ENCODE measurements around the gene AMDHD2. TPM values are rescaled to one million over a fixed set of nuclear protein-coding genes. Genes with fewer than 3 reads are reported as not detected.

The AMDHD2 gene
- total and polyA plus RNA-seq, 2 of the 13 experiments (the other 11 are each of a cell fraction or from before 2014, with no cell fraction given): 33.5 to 39.1 TPM

DNA sequence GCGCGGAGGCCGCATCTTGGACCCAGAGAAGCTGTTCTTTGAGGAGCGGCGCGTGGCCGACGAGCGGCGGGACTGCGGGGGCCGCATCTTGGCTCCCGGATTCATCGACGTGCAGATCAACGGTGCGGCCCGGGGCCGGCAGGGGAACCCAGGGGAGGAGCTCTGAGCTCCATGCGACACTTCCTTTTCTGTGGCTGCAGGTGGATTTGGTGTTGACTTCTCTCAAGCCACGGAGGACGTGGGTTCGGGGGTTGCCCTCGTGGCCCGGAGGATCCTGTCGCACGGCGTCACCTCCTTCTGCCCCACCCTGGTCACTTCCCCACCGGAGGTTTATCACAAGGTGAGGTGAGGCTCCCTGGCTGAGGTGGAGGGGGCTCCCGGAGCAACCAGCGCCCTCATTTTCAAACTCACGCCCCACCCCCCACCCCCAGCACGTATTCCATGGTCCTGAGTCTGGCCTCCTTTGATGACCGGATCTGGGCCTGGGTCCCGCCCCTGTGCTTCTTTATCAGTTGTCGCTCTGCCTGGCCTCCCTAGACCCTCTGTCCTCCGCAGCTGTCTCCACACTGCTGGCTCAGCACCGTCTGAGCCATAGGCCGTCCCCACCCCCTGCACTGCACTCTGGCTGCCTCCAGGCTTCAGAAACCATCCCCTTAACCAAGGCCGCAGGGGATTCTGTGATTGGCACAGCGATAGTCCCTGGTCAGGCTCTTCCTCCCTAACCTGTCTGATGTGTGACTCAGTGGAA lies 787 bp downstream of the AMDHD2 start (continued):
- TF ChIP-seq, protein P1, sequence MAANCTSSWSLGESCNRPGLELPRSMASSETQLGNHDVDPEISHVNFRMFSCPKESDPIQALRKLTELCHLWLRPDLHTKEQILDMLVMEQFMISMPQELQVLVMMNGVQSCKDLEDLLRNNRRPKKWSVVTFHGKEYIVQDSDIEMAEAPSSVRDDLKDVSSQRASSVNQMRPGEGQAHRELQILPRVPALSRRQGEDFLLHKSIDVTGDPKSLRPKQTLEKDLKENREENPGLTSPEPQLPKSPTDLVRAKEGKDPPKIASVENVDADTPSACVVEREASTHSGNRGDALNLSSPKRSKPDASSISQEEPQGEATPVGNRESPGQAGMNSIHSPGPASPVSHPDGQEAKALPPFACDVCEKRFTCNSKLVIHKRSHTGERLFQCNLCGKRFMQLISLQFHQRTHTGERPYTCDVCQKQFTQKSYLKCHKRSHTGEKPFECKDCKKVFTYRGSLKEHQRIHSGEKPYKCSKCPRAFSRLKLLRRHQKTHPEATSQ (CRISPR knock-in tag; IDR thresholded peaks at IDR 0.05; ENCODE audit: borderline replicate concordance): no peak
- TF ChIP-seq HMGA1 (CRISPR knock-in tag; conservative IDR thresholded peaks at IDR 0.05) (no peak), TAF1 (CRISPR knock-in tag; IDR thresholded peaks at IDR 0.05) (peak; percentile 41), PHF20 (CRISPR knock-in tag; IDR thresholded peaks at IDR 0.05) (0 out of 2 replicates have a peak, but pooled peaks have one; percentile 22), POLR2AphosphoS5 (IDR thresholded peaks at IDR 0.05; ENCODE audit: low read depth, low read length) (peak; percentile 31), ZNF577 (CRISPR knock-in tag; IDR thresholded peaks at IDR 0.05; ENCODE audit: borderline replicate concordance, low read depth) (no peak), ZNF205 (CRISPR knock-in tag; IDR thresholded peaks at IDR 0.05) (peak; percentile 96), PCBP1 (IDR thresholded peaks at IDR 0.05; ENCODE audit: borderline replicate concordance, low read depth, low read length) (0 out of 2 replicates have a peak, but pooled peaks have one; percentile 32), KMT2A (CRISPR knock-in tag; IDR thresholded peaks at IDR 0.05) (peak; percentile 3), MAFG (CRISPR knock-in tag; IDR thresholded peaks at IDR 0.05) (peak; percentile 46; the same call in 1 of the 2 replicates), ZNF317 (CRISPR knock-in tag; IDR thresholded peaks at IDR 0.05) (no peak), ZFX (CRISPR knock-in tag; IDR thresholded peaks at IDR 0.05; ENCODE audit: low read depth) (peak; percentile 71), SYNCRIP (IDR thresholded peaks at IDR 0.05; ENCODE audit: insufficient read depth, low read depth, low read length) (no peak), SP5 (CRISPR knock-in tag; IDR thresholded peaks at IDR 0.05; ENCODE audit: borderline replicate concordance, low read depth) (peak; percentile 33; the same call in 1 of the 2 replicates), ZFY (CRISPR knock-in tag; IDR thresholded peaks at IDR 0.05) (peak; percentile 46; the same call in 1 of the 2 replicates), HNF4G (IDR thresholded peaks at IDR 0.05; ENCODE audit: borderline replicate concordance, low read depth, low read length) (no peak), HNF4G (CRISPR knock-in tag; IDR thresholded peaks at IDR 0.05; ENCODE audit: borderline replicate concordance, low read depth) (0 out of 2 replicates have a peak, but pooled peaks have one; percentile 39), ELF3 (CRISPR knock-in tag; IDR thresholded peaks at IDR 0.05) (0 out of 2 replicates have a peak, but pooled peaks have one; percentile 9), ZC3H4 (CRISPR knock-in tag; IDR thresholded peaks at IDR 0.05; ENCODE audit: borderline replicate concordance) (no peak)
- TF ChIP-seq, protein P2, sequence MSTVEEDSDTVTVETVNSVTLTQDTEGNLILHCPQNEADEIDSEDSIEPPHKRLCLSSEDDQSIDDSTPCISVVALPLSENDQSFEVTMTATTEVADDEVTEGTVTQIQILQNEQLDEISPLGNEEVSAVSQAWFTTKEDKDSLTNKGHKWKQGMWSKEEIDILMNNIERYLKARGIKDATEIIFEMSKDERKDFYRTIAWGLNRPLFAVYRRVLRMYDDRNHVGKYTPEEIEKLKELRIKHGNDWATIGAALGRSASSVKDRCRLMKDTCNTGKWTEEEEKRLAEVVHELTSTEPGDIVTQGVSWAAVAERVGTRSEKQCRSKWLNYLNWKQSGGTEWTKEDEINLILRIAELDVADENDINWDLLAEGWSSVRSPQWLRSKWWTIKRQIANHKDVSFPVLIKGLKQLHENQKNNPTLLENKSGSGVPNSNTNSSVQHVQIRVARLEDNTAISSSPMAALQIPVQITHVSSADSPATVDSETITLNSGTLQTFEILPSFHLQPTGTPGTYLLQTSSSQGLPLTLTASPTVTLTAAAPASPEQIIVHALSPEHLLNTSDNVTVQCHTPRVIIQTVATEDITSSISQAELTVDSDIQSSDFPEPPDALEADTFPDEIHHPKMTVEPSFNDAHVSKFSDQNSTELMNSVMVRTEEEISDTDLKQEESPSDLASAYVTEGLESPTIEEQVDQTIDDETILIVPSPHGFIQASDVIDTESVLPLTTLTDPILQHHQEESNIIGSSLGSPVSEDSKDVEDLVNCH (CRISPR knock-in tag; IDR thresholded peaks at IDR 0.05): no peak
- TF ChIP-seq, protein P3, sequence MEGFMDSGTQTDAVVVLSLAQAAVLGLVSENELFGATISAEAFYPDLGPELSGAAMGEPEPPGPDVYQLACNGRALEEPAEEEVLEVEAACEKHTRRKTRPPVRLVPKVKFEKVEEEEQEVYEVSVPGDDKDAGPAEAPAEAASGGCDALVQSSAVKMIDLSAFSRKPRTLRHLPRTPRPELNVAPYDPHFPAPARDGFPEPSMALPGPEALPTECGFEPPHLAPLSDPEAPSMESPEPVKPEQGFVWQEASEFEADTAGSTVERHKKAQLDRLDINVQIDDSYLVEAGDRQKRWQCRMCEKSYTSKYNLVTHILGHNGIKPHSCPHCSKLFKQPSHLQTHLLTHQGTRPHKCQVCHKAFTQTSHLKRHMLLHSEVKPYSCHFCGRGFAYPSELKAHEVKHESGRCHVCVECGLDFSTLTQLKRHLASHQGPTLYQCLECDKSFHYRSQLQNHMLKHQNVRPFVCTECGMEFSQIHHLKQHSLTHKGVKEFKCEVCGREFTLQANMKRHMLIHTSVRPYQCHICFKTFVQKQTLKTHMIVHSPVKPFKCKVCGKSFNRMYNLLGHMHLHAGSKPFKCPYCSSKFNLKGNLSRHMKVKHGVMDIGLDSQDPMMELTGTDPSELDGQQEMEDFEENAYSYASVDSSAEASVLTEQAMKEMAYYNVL (CRISPR knock-in tag; IDR thresholded peaks at IDR 0.05; ENCODE audit: borderline replicate concordance): 0 out of 2 replicates have a peak, but pooled peaks have one; percentile 44
- TF ChIP-seq, protein P4, sequence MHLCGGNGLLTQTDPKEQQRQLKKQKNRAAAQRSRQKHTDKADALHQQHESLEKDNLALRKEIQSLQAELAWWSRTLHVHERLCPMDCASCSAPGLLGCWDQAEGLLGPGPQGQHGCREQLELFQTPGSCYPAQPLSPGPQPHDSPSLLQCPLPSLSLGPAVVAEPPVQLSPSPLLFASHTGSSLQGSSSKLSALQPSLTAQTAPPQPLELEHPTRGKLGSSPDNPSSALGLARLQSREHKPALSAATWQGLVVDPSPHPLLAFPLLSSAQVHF (CRISPR knock-in tag; IDR thresholded peaks at IDR 0.05): no peak
